HepG2 (cell line): ENCODE measurements around the gene NACC2. TPM values are rescaled to one million over a fixed set of nuclear protein-coding genes. Genes with fewer than 3 reads are reported as not detected.

Source experiments
- ARID5B ChIP-seq: IDR thresholded peaks from 2 replicates; pipeline ENCODE4 v1.4.0; 2020; ENCODE audit warnings: mild to moderate bottlenecking, missing genetic modification reagents
- KLF11 ChIP-seq: IDR thresholded peaks from 2 replicates; pipeline ENCODE4 v1.6.1; 2016; ENCODE audit warnings: missing compliant biosample characterization
- NKX3-1 ChIP-seq: sonication (generic); formaldehyde crosslinking; IDR thresholded peaks from 2 replicates; pipeline ENCODE4 v1.5.0; 2020; ENCODE audit warnings: missing genetic modification reagents
- RARA ChIP-seq: IDR thresholded peaks from 2 replicates; pipeline ENCODE4 v1.6.1; 2016; ENCODE audit warnings: missing genetic modification reagents, missing compliant biosample characterization
- RXRA ChIP-seq: sonication (generic); formaldehyde crosslinking; IDR thresholded peaks from 2 replicates; pipeline ENCODE4 v1.5.1; 2020; ENCODE audit warnings: missing genetic modification reagents
- SALL2 ChIP-seq: sonication (generic); formaldehyde crosslinking; IDR thresholded peaks from 2 replicates; pipeline ENCODE4 v1.8.1; 2023; ENCODE audit warnings: mild to moderate bottlenecking, missing genetic modification reagents, inconsistent platforms
- SNAI1 ChIP-seq: sonication (generic); formaldehyde crosslinking; IDR thresholded peaks from 2 replicates; pipeline ENCODE4 v1.5.0; 2020; ENCODE audit warnings: mild to moderate bottlenecking, missing genetic modification reagents, borderline replicate concordance
- TSC22D2 ChIP-seq: sonication (generic); formaldehyde crosslinking; IDR thresholded peaks from 2 replicates; pipeline ENCODE4 v1.5.1; 2020; ENCODE audit warnings: missing genetic modification reagents, mild to moderate bottlenecking, borderline replicate concordance
- YY1 ChIP-seq: IDR thresholded peaks from 2 replicates; pipeline ENCODE4 v1.6.1; 2011; ENCODE audit warnings: low read length, low read depth, moderate library complexity, mild to moderate bottlenecking; ENCODE audit not compliant: insufficient read depth, insufficient replicate concordance
- ZFP36L1 ChIP-seq: sonication (generic); formaldehyde crosslinking; IDR thresholded peaks from 2 replicates; pipeline ENCODE4 v1.8.0; 2022; ENCODE audit warnings: mild to moderate bottlenecking, missing genetic modification reagents, moderate library complexity
- ZNF292 ChIP-seq: sonication (generic); formaldehyde crosslinking; IDR thresholded peaks from 2 replicates; pipeline ENCODE4 v1.8.1; 2022; ENCODE audit warnings: mild to moderate bottlenecking, low read depth, missing genetic modification reagents, borderline replicate concordance
- ZNF33B ChIP-seq: sonication (generic); formaldehyde crosslinking; IDR thresholded peaks from 2 replicates; pipeline ENCODE4 v1.5.1; 2020; ENCODE audit warnings: mild to moderate bottlenecking, missing genetic modification reagents
- ZNF574 ChIP-seq: sonication (generic); formaldehyde crosslinking; IDR thresholded peaks from 2 replicates; pipeline ENCODE4 v1.4.0; 2020; ENCODE audit warnings: missing genetic modification reagents
- ZNF776 ChIP-seq: sonication (generic); formaldehyde crosslinking; IDR thresholded peaks from 2 replicates; pipeline ENCODE4 v1.4.0; 2020; ENCODE audit warnings: mild to moderate bottlenecking, missing genetic modification reagents
- ZNF83 ChIP-seq: sonication (generic); formaldehyde crosslinking; IDR thresholded peaks from 2 replicates; pipeline ENCODE4 v1.4.0; 2020; ENCODE audit warnings: missing genetic modification reagents, mild to moderate bottlenecking, borderline replicate concordance
- polyA plus RNA-seq, 8 experiments: library from polyadenylated mRNA; depleted of rRNA in 3 of 8; stranded (reverse) in 7 of 8; unstranded in 1 of 8; fragments of >200 nt; fragmentation: Illumina TruSeq in 4 of 8; extraction: Trizol in 4 of 8; gene quantifications; 2 replicates each; pipeline versions ENCODE4 v1.2.1 to v1.2.3, GENCODE V29; 2011 to 2016; ENCODE audit warnings: low read depth in 4 of 8, missing spikeins in 1 of 8, mixed read lengths in 1 of 8; ENCODE audit not compliant: insufficient read depth in 1 of 8
- total RNA-seq, 5 experiments: library from RNA; depleted of rRNA; stranded (reverse); fragments of >200 nt; fragmentation: Illumina TruSeq; extraction: Trizol; gene quantifications; 2 replicates each; pipeline ENCODE4 v1.2.3, GENCODE V29; 2016; ENCODE audit warnings: low read depth in 1 of 5
- TF ChIP-seq, protein P1 (sequence below): sonication (generic); formaldehyde crosslinking; IDR thresholded peaks from 2 replicates; pipeline ENCODE4 v1.4.0; 2020; ENCODE audit warnings: mild to moderate bottlenecking, missing genetic modification reagents, borderline replicate concordance
- TF ChIP-seq, protein P2 (sequence below): sonication (generic); formaldehyde crosslinking; IDR thresholded peaks from 2 replicates; pipeline ENCODE4 v1.4.0; 2020; ENCODE audit warnings: mild to moderate bottlenecking, missing genetic modification reagents
- TF ChIP-seq, protein P3 (sequence below): IDR thresholded peaks from 2 replicates; pipeline ENCODE4 v1.6.1; 2016; ENCODE audit warnings: low read depth, borderline replicate concordance

The NACC2 gene
- total and polyA plus RNA-seq, 2 of the 13 experiments (the other 11 are each of a cell fraction or from before 2014, with no cell fraction given): 5.9 to 12.3 TPM

DNA sequence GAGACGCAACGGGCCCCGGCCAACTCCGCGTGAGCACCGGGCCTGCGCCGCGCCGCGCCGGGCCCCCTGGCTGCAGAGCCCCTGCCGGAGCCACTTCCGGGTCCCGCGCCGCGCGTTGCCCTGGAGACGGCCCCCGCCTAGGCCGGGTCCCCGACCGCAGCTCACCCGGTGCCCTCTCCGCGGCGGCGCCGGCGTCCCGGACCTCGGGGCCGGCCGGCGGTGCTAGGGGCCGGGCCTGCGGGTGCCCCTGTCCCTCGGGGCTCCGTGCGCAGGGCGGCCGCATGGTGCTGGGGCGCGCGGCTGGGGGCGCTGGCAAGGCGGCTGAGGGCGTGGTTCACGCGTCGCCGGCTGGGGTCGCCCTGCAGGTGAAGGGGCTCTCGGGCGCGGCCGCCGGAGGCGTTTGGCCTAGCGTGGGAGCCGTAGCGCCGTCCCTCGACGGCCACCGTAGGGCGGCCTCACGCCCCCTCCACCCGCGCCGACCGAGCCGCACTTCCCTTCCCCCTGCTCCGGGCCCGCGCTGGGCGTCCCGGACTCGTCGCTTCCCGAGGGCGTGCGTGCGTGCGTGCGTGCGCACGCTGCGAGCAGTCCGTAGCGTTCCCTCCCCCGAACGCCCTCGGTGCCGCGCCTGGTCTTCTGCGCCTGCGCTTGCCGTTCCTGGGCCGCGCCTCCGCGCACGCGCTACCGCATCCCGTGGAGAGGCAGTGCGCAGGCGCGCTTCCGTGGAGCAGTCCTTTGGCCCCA lies 23.4 kb upstream of the NACC2 start, which contains the start of gene TMEM250 (continued):
- TF ChIP-seq ZNF83 (CRISPR knock-in tag) (no peak; the same call in 1 of the 2 replicates), TSC22D2 (CRISPR knock-in tag) (0 out of 2 replicates have a peak, but pooled peaks have one; percentile 44), ARID5B (CRISPR knock-in tag) (peak; percentile 45), SALL2 (peak; percentile 55; the same call in 1 of the 2 replicates), NKX3-1 (CRISPR knock-in tag) (no peak), ZNF33B (CRISPR knock-in tag) (no peak; the same call in 1 of the 2 replicates), RXRA (CRISPR knock-in tag) (peak; percentile 46; the same call in 1 of the 2 replicates), ZNF574 (CRISPR knock-in tag) (peak; percentile 92), YY1 (peak; percentile 50), ZNF292 (CRISPR knock-in tag) (no peak), KLF11 (CRISPR knock-in tag) (no peak), SNAI1 (CRISPR knock-in tag) (no peak), ZNF776 (CRISPR knock-in tag) (peak; percentile 87), RARA (CRISPR knock-in tag) (0 out of 2 replicates have a peak, but pooled peaks have one; percentile 10), ZFP36L1 (CRISPR knock-in tag) (peak; percentile 75; the same call in 1 of the 2 replicates)
- TF ChIP-seq, protein P1, sequence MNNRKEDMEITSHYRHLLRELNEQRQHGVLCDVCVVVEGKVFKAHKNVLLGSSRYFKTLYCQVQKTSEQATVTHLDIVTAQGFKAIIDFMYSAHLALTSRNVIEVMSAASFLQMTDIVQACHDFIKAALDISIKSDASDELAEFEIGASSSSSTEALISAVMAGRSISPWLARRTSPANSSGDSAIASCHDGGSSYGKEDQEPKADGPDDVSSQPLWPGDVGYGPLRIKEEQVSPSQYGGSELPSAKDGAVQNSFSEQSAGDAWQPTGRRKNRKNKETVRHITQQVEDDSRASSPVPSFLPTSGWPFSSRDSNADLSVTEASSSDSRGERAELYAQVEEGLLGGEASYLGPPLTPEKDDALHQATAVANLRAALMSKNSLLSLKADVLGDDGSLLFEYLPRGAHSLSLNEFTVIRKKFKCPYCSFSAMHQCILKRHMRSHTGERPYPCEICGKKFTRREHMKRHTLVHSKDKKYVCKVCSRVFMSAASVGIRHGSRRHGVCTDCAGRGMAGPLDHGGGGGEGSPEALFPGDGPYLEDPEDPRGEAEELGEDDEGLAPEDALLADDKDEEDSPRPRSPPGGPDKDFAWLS: no peak
- TF ChIP-seq, protein P2, sequence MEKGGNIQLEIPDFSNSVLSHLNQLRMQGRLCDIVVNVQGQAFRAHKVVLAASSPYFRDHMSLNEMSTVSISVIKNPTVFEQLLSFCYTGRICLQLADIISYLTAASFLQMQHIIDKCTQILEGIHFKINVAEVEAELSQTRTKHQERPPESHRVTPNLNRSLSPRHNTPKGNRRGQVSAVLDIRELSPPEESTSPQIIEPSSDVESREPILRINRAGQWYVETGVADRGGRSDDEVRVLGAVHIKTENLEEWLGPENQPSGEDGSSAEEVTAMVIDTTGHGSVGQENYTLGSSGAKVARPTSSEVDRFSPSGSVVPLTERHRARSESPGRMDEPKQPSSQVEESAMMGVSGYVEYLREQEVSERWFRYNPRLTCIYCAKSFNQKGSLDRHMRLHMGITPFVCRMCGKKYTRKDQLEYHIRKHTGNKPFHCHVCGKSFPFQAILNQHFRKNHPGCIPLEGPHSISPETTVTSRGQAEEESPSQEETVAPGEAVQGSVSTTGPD (CRISPR knock-in tag): no peak
- TF ChIP-seq, protein P3, sequence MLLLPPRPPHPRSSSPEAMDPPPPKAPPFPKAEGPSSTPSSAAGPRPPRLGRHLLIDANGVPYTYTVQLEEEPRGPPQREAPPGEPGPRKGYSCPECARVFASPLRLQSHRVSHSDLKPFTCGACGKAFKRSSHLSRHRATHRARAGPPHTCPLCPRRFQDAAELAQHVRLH: peak; percentile 72; the same call in 1 of the 2 replicates
